Lower leg skin (tissue), 4 donors: ENCODE data around the gene THEMIS2. TPM values are rescaled to one million over a fixed set of nuclear protein-coding genes. Genes with fewer than 3 reads are reported as not detected.

Source experiments
- DNase-seq, 2 donors: peaks; one replicate each; pipeline ENCODE4 v3.0.0-alpha.2; 2019; ENCODE audit warnings: low spot score in 2 of 2
- H3K4me3 ChIP-seq: fragments of 200-600 bp; sonication (generic); 2 replicates; pipeline ENCODE4 v1.5.1; 2017; ENCODE audit warnings: mild to moderate bottlenecking, low read depth; ENCODE audit not compliant: poor library complexity, severe bottlenecking
- POLR2A ChIP-seq, 2 donors: fragments of 450-650 bp; IDR thresholded peaks; one replicate each; pipeline ENCODE4 v1.6.1; 2016 to 2017; ENCODE audit warnings: antibody characterized with exemption in 2 of 2, mild to moderate bottlenecking in 1 of 2, moderate library complexity in 1 of 2
- WGBS, 2 donors: methylation state at CpG; one replicate each; pipeline ENCODE4 v1.1.5; 2018; 5-methylcytosine and 5-hydroxymethylcytosine counted together
- intact Hi-C: fragments of 100-400 bp; cut with DNase I; formaldehyde crosslinking; loops from one replicate; pipeline ENCODE4 v1.15.0; 2023; ENCODE audit warnings: low total_unique reads
- total RNA-seq, 4 donors: library from RNA; depleted of rRNA; stranded (reverse); fragments of >200 nt; gene quantifications; one replicate each; pipeline ENCODE4 v1.1.0, GENCODE V29; 2016
- TF ChIP-seq, protein P1 (sequence below), 3 donors: fragments of 450-650 bp; IDR thresholded peaks; one replicate each; pipeline ENCODE4 v1.5.1; 2016; ENCODE audit warnings: antibody characterized with exemption in 3 of 3, mild to moderate bottlenecking in 3 of 3, moderate library complexity in 2 of 3

Gene THEMIS2
- total RNA-seq, 4 donors from 2014 or later: 5.1 to 12.6 (median 8.9) TPM

DNA sequence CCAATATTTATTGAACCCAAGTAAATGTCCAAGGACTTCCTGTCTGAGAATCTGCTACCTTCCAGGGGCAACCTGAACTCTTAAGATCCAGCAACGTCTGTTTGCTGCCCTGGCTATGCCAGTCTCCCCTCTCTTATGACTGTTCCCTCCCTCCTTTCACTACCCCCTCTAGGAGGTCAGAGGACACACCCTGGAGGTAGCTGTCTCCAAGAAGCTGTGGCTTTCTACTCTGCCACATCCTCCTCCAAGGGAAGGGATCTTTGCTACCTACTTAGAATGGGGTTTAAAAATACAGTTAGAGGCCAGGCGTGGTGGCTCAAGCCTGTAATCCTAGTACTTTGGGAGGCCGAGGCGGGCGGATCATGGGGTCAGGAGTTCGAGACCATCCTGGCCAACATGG, 58.8 kb downstream of the THEMIS2 start:
- TF ChIP-seq POLR2A (IDR thresholded peaks at IDR 0.05): no peak
- TF ChIP-seq, protein P1, sequence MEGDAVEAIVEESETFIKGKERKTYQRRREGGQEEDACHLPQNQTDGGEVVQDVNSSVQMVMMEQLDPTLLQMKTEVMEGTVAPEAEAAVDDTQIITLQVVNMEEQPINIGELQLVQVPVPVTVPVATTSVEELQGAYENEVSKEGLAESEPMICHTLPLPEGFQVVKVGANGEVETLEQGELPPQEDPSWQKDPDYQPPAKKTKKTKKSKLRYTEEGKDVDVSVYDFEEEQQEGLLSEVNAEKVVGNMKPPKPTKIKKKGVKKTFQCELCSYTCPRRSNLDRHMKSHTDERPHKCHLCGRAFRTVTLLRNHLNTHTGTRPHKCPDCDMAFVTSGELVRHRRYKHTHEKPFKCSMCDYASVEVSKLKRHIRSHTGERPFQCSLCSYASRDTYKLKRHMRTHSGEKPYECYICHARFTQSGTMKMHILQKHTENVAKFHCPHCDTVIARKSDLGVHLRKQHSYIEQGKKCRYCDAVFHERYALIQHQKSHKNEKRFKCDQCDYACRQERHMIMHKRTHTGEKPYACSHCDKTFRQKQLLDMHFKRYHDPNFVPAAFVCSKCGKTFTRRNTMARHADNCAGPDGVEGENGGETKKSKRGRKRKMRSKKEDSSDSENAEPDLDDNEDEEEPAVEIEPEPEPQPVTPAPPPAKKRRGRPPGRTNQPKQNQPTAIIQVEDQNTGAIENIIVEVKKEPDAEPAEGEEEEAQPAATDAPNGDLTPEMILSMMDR (IDR thresholded peaks at IDR 0.05): no peak
- 85 to 88% methylated on average over 6 of the region's 6 CpGs for WGBS, 2 donors
- no peak overlapping the region for H3K4me3 ChIP-seq
- intact Hi-C loops: no loop called here
- DNase-seq: no peak

DNA sequence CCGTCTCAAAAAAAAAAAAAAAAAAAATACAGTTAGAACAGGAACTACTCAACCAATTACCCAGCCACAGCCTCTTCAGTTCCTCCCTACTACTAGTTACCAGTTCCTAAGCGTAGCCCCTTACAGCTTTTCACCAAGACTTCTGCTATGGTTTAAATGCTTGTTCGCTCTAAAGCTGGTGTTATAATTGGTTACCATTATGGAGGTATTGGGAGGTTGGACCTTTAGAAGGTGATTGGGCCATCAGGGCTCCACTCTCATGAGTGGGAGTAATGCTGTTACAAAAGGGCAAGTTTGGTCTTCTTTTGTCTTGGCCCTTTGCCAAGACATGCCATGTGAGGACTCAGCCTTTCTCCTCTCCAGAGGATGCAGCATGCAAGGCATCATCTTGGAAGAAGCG, 59.4 kb downstream of the THEMIS2 start:
- no peak for TF ChIP-seq POLR2A (IDR thresholded peaks at IDR 0.05)
- TF ChIP-seq, protein P1 (IDR thresholded peaks at IDR 0.05): no peak
- WGBS, 2 donors: 77 to 89% methylated on average over 4 of the region's 4 CpGs
- intact Hi-C loops: no loop called here

DNA sequence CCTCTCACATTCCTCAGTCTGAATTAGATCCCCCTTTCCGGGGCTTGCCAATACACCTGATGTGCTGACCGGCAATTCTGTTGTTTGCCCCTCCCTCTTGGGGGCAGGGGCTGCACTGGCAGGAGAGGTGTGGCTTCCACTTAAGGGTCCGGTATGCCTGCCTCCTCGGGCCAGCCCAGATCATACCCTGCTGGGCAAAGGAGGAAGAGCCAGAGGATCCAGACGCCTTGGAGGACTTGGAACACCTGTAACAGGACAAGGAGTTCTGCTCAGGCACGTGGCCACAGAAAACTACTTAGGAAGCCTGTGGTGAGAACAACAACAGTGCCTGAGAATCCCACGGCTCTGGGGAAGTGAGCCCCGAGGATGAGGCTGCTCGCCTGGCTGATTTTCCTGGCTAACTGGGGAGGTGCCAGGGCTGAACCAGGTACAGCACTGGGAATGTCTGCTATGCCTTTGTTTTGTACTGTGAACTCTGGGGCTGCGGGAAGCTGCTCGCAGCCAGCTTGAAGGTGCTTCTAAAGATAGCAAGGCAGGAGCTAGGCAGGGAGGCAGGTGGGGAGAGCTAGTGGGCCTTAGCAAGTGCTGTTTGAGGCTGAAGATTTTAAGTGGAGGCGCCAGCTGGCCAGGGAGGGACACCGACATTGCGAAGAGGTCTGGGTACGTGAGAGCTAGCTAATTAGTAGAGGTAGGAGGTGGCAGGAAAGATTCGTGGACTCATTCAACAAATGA, 62.6 kb downstream of the THEMIS2 start, which contains the start of gene SMPDL3B:
SMPDL3B (plus strand) TSS at position 183 of the 732 bp plus-strand sequence; CDS start at position 367, 184 bp downstream.
- 5 to 15% methylated on average over 13 to 16 of the region's 16 CpGs for WGBS, 2 donors
- DNase-seq: no peak
- H3K4me3 ChIP-seq: no peak within 1 kb of the TSS
- TF ChIP-seq POLR2A (IDR thresholded peaks at IDR 0.05): no peak
- TF ChIP-seq, protein P1 (IDR thresholded peaks at IDR 0.05): no peak
- intact Hi-C loops: no loop called here

More for the DNA sequence above, 59.4 kb downstream of the THEMIS2 start:
- no peak overlapping the region for H3K4me3 ChIP-seq
- DNase-seq: no peak

DNA sequence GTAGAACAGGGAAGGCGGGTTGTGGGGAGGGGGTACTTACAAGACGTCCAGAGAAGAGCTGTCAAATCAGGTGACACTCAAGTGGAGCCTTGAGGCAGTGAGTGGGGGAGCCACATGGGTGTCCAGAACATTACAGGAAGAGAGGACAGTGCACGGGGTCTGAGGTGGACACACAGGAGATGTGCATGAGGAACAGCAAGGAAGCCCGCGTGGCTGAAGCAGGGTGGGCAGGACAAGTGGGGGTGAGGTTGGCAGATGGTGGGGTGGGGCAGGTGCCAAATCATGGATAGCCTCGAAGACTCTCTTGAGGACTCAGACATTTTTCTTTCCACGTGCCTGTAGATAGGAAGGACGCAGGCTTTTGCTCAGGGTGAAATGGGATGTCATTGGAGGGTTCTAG, 63.4 kb downstream of the THEMIS2 start:
- no peak for DNase-seq
- intact Hi-C loops: no loop called here
- no peak overlapping the region for H3K4me3 ChIP-seq
- WGBS, 2 donors: 59 to 61% methylated on average over 8 of the region's 8 CpGs
- TF ChIP-seq, protein P1 (IDR thresholded peaks at IDR 0.05): no peak
- no peak for TF ChIP-seq POLR2A (IDR thresholded peaks at IDR 0.05)

Other genes with a start within 250 kb of the THEMIS2 start
- 1 to 10 TPM; 4.3 to 9.8 (median 5.2) TPM for gene FGR, start 237.4 kb upstream of the THEMIS2 start, total RNA-seq
- gene IFI6, start 200.4 kb upstream of the THEMIS2 start, total RNA-seq: 10 to 100 TPM; 11.8 to 21.4 (median 17.2) TPM
- 10 to 100 TPM in 3 of 4 donors, 1 to 10 TPM in 1; 9.0 to 17.0 (median 14.2) TPM for gene FAM76A, start 146.6 kb upstream of the THEMIS2 start, total RNA-seq
- gene STX12, start 99.3 kb upstream of the THEMIS2 start, total RNA-seq: 100 to 1,000 TPM in 1 of 4 donors, 10 to 100 TPM in 3; 58.7 to 115 (median 69.8) TPM
- 10 to 100 TPM; 25.1 to 49.1 (median 42.0) TPM for gene PPP1R8, start 41.8 kb upstream of the THEMIS2 start, total RNA-seq
- gene RPA2, start 42.0 kb downstream of the THEMIS2 start, total RNA-seq: 10 to 100 TPM; 24.9 to 35.8 (median 32.4) TPM
- gene SMPDL3B, start 62.5 kb downstream of the THEMIS2 start, total RNA-seq: 1 to 10 TPM in 3 of 4 donors, under 1 TPM in 1; 0.55 to 3.5 (median 2.1) TPM
- gene XKR8, start 87.4 kb downstream of the THEMIS2 start, total RNA-seq: 1 to 10 TPM; 4.4 to 8.6 (median 6.4) TPM
- 10 to 100 TPM; 14.9 to 20.1 (median 17.1) TPM for gene EYA3, start 216.1 kb downstream of the THEMIS2 start, total RNA-seq